ENCODE measurements around the gene TBPL1.
"Not testable (repeated sequence)": the region's sequence is repeated elsewhere in the genome, so short reads cannot be mapped to it uniquely, and the experiment has no call there.

The TBPL1 gene

DNA sequence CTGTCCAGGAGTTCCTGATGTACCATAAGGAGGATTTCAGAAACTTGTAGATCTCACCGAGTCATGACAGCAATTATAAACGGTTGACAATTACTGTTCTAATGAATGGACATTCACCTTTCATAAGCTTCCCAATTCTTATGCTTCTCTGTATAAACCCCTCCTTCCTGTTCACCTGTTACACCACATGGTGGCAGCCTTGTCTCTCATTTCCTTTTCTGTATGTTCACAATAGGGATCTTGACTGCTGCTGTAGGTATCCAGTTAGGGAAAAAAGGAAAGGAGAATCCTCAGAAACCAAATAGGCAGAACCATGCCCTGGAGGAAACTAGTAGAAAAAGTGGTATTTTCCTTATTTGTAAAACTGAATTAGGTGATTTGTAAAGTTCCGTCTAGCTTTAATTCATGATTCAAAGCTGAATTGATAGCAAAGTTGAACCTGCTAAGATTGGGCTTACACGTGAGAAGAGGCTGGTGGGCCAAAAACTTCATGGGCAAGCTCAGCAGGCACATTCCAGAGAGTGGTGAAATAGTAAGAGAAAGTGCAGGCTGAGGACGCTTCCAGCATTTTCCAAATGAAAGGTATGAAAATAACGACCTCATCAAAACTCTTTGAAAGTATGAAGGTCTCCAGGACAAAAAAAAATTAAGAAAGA is 29.0 kb upstream of the TBPL1 start:
- H2AFZ ChIP-seq, result no peak overlapping the region
- no peak overlapping the region for H3K27ac ChIP-seq
- H3K79me2 ChIP-seq, result no peaks in the 10 kb centered on the region
- H3K4me1 ChIP-seq, result no peaks in the 10 kb centered on the region
- H3K36me3 ChIP-seq (ENCODE audit: control insufficient read depth, insufficient read depth, low read length), result no peaks in the 10 kb centered on the region
- no peak overlapping the region for H3K9ac ChIP-seq
- H3K9me3 ChIP-seq (ENCODE audit: control insufficient read depth, low read length), result no peaks in the 10 kb centered on the region
- no peak overlapping the region for H3K4me3 ChIP-seq (ENCODE audit: low read depth, low read length)
- H3K4me2 ChIP-seq (ENCODE audit: low read length), result no peak overlapping the region
- no peaks in the 10 kb centered on the region for H3K27me3 ChIP-seq (ENCODE audit: control insufficient read depth, insufficient read depth, low read length)
- TF ChIP-seq, protein P1, sequence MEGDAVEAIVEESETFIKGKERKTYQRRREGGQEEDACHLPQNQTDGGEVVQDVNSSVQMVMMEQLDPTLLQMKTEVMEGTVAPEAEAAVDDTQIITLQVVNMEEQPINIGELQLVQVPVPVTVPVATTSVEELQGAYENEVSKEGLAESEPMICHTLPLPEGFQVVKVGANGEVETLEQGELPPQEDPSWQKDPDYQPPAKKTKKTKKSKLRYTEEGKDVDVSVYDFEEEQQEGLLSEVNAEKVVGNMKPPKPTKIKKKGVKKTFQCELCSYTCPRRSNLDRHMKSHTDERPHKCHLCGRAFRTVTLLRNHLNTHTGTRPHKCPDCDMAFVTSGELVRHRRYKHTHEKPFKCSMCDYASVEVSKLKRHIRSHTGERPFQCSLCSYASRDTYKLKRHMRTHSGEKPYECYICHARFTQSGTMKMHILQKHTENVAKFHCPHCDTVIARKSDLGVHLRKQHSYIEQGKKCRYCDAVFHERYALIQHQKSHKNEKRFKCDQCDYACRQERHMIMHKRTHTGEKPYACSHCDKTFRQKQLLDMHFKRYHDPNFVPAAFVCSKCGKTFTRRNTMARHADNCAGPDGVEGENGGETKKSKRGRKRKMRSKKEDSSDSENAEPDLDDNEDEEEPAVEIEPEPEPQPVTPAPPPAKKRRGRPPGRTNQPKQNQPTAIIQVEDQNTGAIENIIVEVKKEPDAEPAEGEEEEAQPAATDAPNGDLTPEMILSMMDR (IDR thresholded peaks at IDR 0.05), result peak; percentile 84

DNA sequence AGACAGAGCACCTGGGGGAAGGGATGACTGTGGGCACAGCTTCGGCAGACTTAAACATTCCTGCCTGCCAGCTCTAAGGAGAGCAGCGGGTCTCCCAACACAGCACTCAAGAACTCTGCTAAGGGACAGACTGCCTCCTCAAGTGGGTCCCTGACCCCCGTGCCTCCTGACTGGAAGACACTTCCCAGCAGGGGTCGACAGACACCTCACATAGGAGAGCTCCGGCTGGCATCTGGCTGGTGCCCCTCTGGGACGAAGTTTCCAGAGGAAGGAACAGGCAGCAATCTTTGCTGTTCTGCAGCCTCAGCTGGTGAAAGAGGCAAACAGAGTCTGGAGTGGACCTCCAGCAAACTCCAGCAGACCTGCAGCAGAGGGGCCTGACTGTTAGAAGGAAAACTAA is 21.8 kb upstream of the TBPL1 start:
- H3K4me3 ChIP-seq (ENCODE audit: low read depth, low read length); H3K27me3 ChIP-seq (ENCODE audit: control insufficient read depth, insufficient read depth, low read length); H3K9me3 ChIP-seq (ENCODE audit: control insufficient read depth, low read length); H3K27ac ChIP-seq; H3K36me3 ChIP-seq (ENCODE audit: control insufficient read depth, insufficient read depth, low read length); H2AFZ ChIP-seq; H3K4me1 ChIP-seq; H3K4me2 ChIP-seq (ENCODE audit: low read length); H3K9ac ChIP-seq; H3K79me2 ChIP-seq: not testable (repeated sequence)

DNA sequence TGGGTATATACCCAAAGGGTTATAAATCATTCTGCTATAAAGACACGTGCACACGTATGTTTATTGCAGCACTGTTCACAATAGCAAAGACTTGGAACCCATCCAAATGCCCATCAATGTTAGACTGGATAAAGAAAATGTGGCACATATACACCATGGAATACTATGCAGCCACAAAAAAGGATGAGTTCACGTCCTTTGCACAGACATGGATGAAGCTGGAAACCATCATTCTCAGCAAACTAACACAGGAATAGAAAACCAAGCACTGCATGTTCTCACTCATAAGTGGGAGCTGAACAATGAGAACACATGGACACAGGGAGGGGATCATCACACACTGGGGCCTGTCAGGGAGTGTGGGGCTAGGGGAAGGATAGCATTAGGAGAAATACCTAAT is 16.7 kb upstream of the TBPL1 start:
- not testable (repeated sequence) for H3K9ac ChIP-seq; H3K27me3 ChIP-seq (ENCODE audit: control insufficient read depth, insufficient read depth, low read length); H3K4me3 ChIP-seq (ENCODE audit: low read depth, low read length); H3K27ac ChIP-seq; H3K4me2 ChIP-seq (ENCODE audit: low read length); H3K4me1 ChIP-seq; H3K79me2 ChIP-seq; H3K9me3 ChIP-seq (ENCODE audit: control insufficient read depth, low read length); H3K36me3 ChIP-seq (ENCODE audit: control insufficient read depth, insufficient read depth, low read length); H2AFZ ChIP-seq

DNA sequence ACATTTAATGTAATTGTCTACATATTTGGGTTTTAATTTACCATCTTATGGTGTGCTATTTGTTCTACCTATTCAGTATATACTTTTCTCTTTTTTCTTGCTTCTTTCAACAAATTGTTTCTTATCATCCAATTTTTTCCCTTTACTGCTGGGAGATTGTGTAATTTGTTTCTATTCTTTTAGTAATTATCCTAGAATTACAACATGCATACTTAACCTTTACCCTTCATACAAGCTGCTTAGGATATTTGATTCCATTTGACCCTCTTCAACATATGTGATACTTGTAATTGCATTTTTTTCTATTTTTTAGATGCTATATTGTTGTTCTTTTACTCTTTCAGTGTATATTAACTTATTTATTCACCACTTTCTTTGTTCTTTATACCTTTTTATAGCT is 15.1 kb upstream of the TBPL1 start:
- TF ChIP-seq, protein P1 (IDR thresholded peaks at IDR 0.05), result no peak
- no peaks in the 10 kb centered on the region for H3K36me3 ChIP-seq (ENCODE audit: control insufficient read depth, insufficient read depth, low read length)
- H3K9me3 ChIP-seq (ENCODE audit: control insufficient read depth, low read length), result no peaks in the 10 kb centered on the region
- no peaks in the 10 kb centered on the region for H3K27me3 ChIP-seq (ENCODE audit: control insufficient read depth, insufficient read depth, low read length)
- no peak overlapping the region for H3K4me3 ChIP-seq (ENCODE audit: low read depth, low read length)
- no peaks in the 10 kb centered on the region for H3K79me2 ChIP-seq
- H3K4me1 ChIP-seq, result no peaks in the 10 kb centered on the region
- no peak overlapping the region for H3K9ac ChIP-seq
- H3K27ac ChIP-seq, result no peak overlapping the region
- no peak overlapping the region for H2AFZ ChIP-seq
- H3K4me2 ChIP-seq (ENCODE audit: low read length), result no peak overlapping the region

DNA sequence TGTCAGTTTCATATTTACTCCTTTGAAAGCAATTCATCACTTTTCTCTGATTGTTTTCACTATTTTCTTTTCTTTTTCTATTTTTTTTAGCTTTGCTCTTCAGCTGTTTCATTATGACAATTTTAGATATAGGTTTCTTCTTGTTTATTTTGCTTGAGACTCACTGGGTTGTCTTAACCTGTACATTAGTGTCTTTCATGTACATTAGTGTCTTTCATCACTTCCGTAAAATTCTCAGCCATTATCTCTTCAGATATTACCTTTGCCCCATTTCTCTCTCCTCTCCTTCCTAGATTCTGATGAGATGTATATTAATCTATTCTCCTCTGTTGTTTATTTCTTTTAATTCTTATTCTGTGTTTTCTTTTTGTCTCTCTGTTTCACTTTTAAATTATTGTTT is 14.5 kb upstream of the TBPL1 start:
- no peaks in the 10 kb centered on the region for H3K79me2 ChIP-seq
- TF ChIP-seq, protein P1 (IDR thresholded peaks at IDR 0.05), result no peak
- H3K9ac ChIP-seq, result no peak overlapping the region
- H3K36me3 ChIP-seq (ENCODE audit: control insufficient read depth, insufficient read depth, low read length), result no peaks in the 10 kb centered on the region
- no peak overlapping the region for H2AFZ ChIP-seq
- H3K9me3 ChIP-seq (ENCODE audit: control insufficient read depth, low read length), result no peaks in the 10 kb centered on the region
- H3K27me3 ChIP-seq (ENCODE audit: control insufficient read depth, insufficient read depth, low read length), result no peaks in the 10 kb centered on the region
- H3K4me1 ChIP-seq, result no peaks in the 10 kb centered on the region
- no peak overlapping the region for H3K4me3 ChIP-seq (ENCODE audit: low read depth, low read length)
- no peak overlapping the region for H3K4me2 ChIP-seq (ENCODE audit: low read length)
- H3K27ac ChIP-seq, result no peak overlapping the region
